Measurements from ENCODE around the gene ZC3H18.

DNA sequence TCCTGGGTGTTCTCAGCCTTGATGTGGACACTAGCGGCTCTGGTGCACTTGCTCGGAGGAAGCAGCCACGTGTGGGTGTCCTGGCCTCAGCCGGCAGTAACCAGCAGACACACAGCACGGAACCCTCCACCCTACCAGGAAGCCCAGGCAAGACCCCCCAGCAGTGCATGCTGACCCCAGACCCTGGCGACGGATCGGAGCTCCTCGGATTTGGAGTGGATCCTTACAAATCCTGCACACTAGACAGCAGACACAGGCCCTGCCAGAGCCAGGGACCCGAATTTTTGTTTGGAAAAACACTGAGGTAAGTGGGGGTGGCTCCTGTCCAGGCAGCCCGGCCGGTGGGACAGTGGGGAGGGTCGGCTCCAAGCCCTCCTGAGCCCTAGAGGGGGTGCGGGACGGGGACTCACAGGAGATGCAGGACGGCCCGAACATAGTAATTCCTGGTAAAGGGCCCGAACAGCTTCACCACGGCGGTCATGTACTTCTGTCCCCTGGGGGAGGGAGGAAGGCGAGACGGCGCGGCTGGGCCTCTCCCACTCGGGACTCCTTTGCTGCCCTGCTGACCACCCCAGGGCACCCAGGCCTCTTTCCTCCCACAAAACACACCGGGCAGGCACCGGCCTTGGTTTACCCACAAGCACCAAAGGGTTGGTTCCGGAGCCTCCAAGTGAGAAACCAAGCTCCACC, 76.3 kb downstream of the ZC3H18 start:
- TF ChIP-seq, protein P1, sequence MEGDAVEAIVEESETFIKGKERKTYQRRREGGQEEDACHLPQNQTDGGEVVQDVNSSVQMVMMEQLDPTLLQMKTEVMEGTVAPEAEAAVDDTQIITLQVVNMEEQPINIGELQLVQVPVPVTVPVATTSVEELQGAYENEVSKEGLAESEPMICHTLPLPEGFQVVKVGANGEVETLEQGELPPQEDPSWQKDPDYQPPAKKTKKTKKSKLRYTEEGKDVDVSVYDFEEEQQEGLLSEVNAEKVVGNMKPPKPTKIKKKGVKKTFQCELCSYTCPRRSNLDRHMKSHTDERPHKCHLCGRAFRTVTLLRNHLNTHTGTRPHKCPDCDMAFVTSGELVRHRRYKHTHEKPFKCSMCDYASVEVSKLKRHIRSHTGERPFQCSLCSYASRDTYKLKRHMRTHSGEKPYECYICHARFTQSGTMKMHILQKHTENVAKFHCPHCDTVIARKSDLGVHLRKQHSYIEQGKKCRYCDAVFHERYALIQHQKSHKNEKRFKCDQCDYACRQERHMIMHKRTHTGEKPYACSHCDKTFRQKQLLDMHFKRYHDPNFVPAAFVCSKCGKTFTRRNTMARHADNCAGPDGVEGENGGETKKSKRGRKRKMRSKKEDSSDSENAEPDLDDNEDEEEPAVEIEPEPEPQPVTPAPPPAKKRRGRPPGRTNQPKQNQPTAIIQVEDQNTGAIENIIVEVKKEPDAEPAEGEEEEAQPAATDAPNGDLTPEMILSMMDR (IDR thresholded peaks at IDR 0.05) = no peak
- TF ChIP-seq POLR2AphosphoS5 (IDR thresholded peaks at IDR 0.05) = no peak
- TF ChIP-seq POLR2A (IDR thresholded peaks at IDR 0.05) = no peak
